Neural progenitor cell (in vitro differentiated cells): ENCODE results near the gene HSD11B1. TPM values are rescaled to one million over a fixed set of nuclear protein-coding genes. Genes with fewer than 3 reads are reported as not detected.

Experiments used
- DNase-seq: peaks from one replicate; pipeline ENCODE4 v3.0.0-alpha.2; 2016; ENCODE audit warnings: low spot score
- H2AFZ ChIP-seq: fragments of 200-600 bp; sonication (generic); replicated peaks from 2 replicates; pipeline ENCODE4 v1.6.1; 2016; ENCODE audit warnings: antibody characterized with exemption
- H3F3A ChIP-seq: fragments of 200-600 bp; sonication (generic); 2 replicates; pipeline ENCODE4 v1.6.1; 2016; ENCODE audit warnings: antibody characterized with exemption, low read depth
- H3K27ac ChIP-seq: fragments of 200-600 bp; sonication (generic); 2 replicates; pipeline ENCODE4 v1.5.1; 2016; ENCODE audit warnings: mild to moderate bottlenecking
- H3K27me3 ChIP-seq: fragments of 200-600 bp; sonication (generic); 2 replicates; pipeline ENCODE4 v1.6.1; 2016; ENCODE audit warnings: mild to moderate bottlenecking, moderate library complexity
- H3K36me3 ChIP-seq: fragments of 200-600 bp; sonication (generic); 2 replicates; pipeline ENCODE4 v1.5.1; 2016
- H3K4me1 ChIP-seq: fragments of 200-600 bp; sonication (generic); 2 replicates; pipeline ENCODE4 v1.6.1; 2016; ENCODE audit warnings: mixed run types
- H3K4me2 ChIP-seq: fragments of 200-600 bp; sonication (generic); 2 replicates; pipeline ENCODE4 v1.6.1; 2016
- H3K4me3 ChIP-seq: fragments of 200-600 bp; sonication (generic); 2 replicates; pipeline ENCODE4 v1.5.1; 2016
- H3K79me2 ChIP-seq: fragments of 200-600 bp; sonication (generic); 2 replicates; pipeline ENCODE4 v1.6.1; 2016; ENCODE audit warnings: low read depth
- H3K9ac ChIP-seq: fragments of 200-600 bp; sonication (generic); 2 replicates; pipeline ENCODE4 v1.6.1; 2016
- H3K9me3 ChIP-seq: fragments of 200-600 bp; sonication (generic); 2 replicates; pipeline ENCODE4 v1.5.1; 2016; ENCODE audit warnings: low read depth
- H4K20me1 ChIP-seq: fragments of 200-600 bp; sonication (generic); 2 replicates; pipeline ENCODE4 v1.6.1; 2016; ENCODE audit warnings: low read depth
- H3K27ac Mint-ChIP-seq: 3 replicates; pipeline ENCODE4 v1.8.0; 2021; ENCODE audit warnings: mixed read lengths
- H3K27me3 Mint-ChIP-seq: 2 replicates; pipeline ENCODE4 v1.8.0; 2022; ENCODE audit warnings: low read depth, mild to moderate bottlenecking, inconsistent platforms, moderate library complexity, mixed read lengths; ENCODE audit not compliant: insufficient read depth
- H3K36me3 Mint-ChIP-seq: 3 replicates; pipeline ENCODE4 v1.8.0; 2021; ENCODE audit warnings: mixed read lengths
- H3K4me1 Mint-ChIP-seq: 3 replicates; pipeline ENCODE4 v1.8.0; 2021; ENCODE audit warnings: mixed read lengths
- H3K4me3 Mint-ChIP-seq: 3 replicates; pipeline ENCODE4 v1.8.0; 2021; ENCODE audit warnings: mild to moderate bottlenecking, moderate library complexity, mixed read lengths
- H3K9me3 Mint-ChIP-seq: 3 replicates; pipeline ENCODE4 v1.8.0; 2020; ENCODE audit warnings: mixed read lengths
- CTCF ChIP-seq: fragments of 200-600 bp; sonication (generic); IDR thresholded peaks from 2 replicates; pipeline ENCODE4 v1.5.1; 2017; ENCODE audit warnings: antibody characterized with exemption, mild to moderate bottlenecking
- EZH2 ChIP-seq: fragments of 200-600 bp; sonication (generic); IDR thresholded peaks from 2 replicates; pipeline ENCODE4 v1.6.1; 2017; ENCODE audit warnings: antibody characterized with exemption, mild to moderate bottlenecking, moderate library complexity
- EZH2phosphoT487 ChIP-seq: fragments of 200-600 bp; sonication (generic); IDR thresholded peaks from 2 replicates; pipeline ENCODE4 v1.6.1; 2017; ENCODE audit warnings: antibody characterized with exemption
- total RNA-seq: library from RNA; depleted of rRNA; stranded (reverse); fragments of >200 nt; gene quantifications from 2 replicates; pipeline ENCODE4 v1.2.3, GENCODE V29; 2015; ENCODE audit warnings: low replicate concordance

The HSD11B1 gene
- total RNA-seq, 1 donor from 2014 or later: not detected

DNA sequence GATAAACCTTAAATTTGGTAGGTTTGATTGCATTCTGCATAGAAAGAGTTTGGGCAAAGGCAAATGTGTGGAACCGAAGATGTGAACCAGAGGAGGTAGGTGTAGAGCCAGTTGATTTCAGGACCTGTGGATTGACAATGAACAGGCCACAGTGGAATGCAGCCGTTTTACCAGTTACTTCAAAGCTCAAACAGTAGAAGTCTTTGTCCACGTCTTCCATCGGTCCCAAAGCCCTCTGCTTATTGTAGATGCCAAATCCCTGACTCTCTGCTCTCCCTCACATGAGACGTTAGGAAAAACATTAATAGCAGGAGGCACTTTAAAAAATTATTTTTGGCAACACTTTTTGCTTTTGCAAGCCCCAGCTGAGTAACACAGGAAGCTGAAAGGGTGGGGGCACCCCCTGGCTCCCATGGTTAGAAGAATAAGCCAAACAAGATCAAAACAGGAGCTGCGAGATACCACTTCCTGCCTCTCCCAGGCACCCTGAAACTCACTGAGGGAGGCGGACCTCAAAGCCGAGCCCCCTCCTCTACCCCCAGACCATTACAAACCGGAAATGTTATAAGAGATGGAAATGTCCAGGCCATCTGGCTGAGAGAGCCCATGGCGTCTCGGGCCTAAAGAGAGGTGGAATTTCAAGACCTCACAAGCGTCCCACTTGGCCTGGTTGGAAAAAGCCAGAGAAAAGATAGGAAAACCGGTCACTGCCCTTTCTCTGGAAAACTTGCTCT, 64.7 kb downstream of the HSD11B1 start:
- H3K27me3 Mint-ChIP-seq: no peaks in the 10 kb centered on the region
- H2AFZ ChIP-seq: no peak overlapping the region

GRCh38 chr1:209769971-209770370, 65.3 kb downstream of the HSD11B1 start:
- no peak for DNase-seq
- no peak overlapping the region for H3K4me2 ChIP-seq
- no peak overlapping the region for H3K4me3 ChIP-seq
- H3K79me2 ChIP-seq: no peaks in the 10 kb centered on the region
- no peak overlapping the region for H2AFZ ChIP-seq
- Mint-ChIP-seq H3K36me3 (no peaks in the 10 kb centered on the region), H3K4me1 (no peaks in the 10 kb centered on the region), H3K27me3 (no peaks in the 10 kb centered on the region), H3K9me3 (no peaks in the 10 kb centered on the region), H3K4me3 (no peak overlapping the region), H3K27ac (no peak overlapping the region)
- H3K9me3 ChIP-seq: no peaks in the 10 kb centered on the region
- H3K36me3 ChIP-seq: no peaks in the 10 kb centered on the region
- H3K27me3 ChIP-seq: peaks cover 4% of the 10 kb centered on the region
- H3K4me1 ChIP-seq: no peaks in the 10 kb centered on the region
- TF ChIP-seq EZH2phosphoT487 (no peak), CTCF (no peak), EZH2 (no peak)
- H4K20me1 ChIP-seq: no peaks in the 10 kb centered on the region
- peaks cover 11% of the 10 kb centered on the region for H3F3A ChIP-seq
- H3K9ac ChIP-seq: no peak overlapping the region
- no peak overlapping the region for H3K27ac ChIP-seq

More for the DNA sequence above, 64.7 kb downstream of the HSD11B1 start:
- DNase-seq: no peak
- no peaks in the 10 kb centered on the region for H3K4me1 Mint-ChIP-seq
- no peaks in the 10 kb centered on the region for H3K79me2 ChIP-seq
- no peak overlapping the region for H3K4me3 Mint-ChIP-seq
- no peak overlapping the region for H3K4me2 ChIP-seq
- no peak overlapping the region for H3K4me3 ChIP-seq
- no peaks in the 10 kb centered on the region for H4K20me1 ChIP-seq
- H3K9ac ChIP-seq: no peak overlapping the region
- no peaks in the 10 kb centered on the region for H3K9me3 Mint-ChIP-seq
- no peaks in the 10 kb centered on the region for H3K27me3 ChIP-seq
- H3F3A ChIP-seq: peaks cover 11% of the 10 kb centered on the region
- H3K27ac ChIP-seq: no peak overlapping the region
- TF ChIP-seq CTCF: no peak
- TF ChIP-seq EZH2: no peak
- TF ChIP-seq EZH2phosphoT487: no peak
- no peaks in the 10 kb centered on the region for H3K9me3 ChIP-seq
- no peaks in the 10 kb centered on the region for H3K36me3 ChIP-seq
- H3K4me1 ChIP-seq: no peaks in the 10 kb centered on the region
- no peaks in the 10 kb centered on the region for H3K36me3 Mint-ChIP-seq
- no peak overlapping the region for H3K27ac Mint-ChIP-seq

DNA sequence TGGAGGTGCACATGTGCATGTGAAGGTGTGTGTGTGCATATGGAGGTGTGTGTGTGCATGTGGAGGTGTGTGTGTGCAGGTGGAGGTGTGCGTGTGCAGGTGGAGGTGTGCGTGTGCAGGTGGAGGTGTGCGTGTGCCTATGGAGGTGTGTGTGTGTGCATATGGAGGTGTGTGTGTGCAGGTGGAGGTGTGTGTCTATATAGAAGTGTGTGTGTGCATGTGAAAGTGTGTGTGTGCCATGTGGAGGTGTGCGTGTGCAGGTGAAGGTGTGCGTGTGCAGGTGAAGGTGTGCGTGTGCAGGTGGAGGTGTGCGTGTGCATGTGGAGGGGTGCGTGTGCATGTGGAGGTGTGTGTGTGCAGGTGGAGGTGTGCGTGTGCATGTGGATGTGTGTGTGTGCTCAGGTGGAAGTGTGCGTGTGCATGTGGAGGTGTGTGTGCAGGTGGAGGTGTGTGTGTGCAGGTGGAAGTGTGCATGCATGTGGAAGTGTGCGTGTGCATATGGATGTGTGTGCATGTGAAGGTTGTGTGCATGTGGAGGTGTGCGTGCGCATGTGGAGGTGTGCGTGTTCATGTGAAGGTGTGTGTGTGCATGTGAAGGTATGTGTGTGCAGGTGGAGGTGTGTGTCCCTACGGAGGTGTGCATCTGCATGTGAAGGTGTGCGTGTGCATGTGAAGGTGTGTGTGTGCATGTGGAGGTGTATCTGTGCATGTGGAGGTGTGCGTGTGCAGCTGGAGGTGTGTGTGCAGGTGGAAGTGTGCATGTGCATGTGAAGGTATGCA, 66.2 kb downstream of the HSD11B1 start:
- Histone ChIP-seq H3K36me3 (no peaks in the 10 kb centered on the region), H4K20me1 (no peaks in the 10 kb centered on the region), H3K79me2 (no peaks in the 10 kb centered on the region), H3K9ac (no peak overlapping the region), H3K4me3 (no peak overlapping the region), H2AFZ (no peak overlapping the region), H3K4me2 (no peak overlapping the region), H3K4me1 (no peaks in the 10 kb centered on the region), H3K27me3 (peaks cover 11% of the 10 kb centered on the region), H3K9me3 (no peaks in the 10 kb centered on the region), H3F3A (peaks cover 11% of the 10 kb centered on the region), H3K27ac (no peak overlapping the region)
- no peak overlapping the region for H3K27ac Mint-ChIP-seq
- H3K4me3 Mint-ChIP-seq: no peak overlapping the region
- no peak for DNase-seq
- TF ChIP-seq CTCF (no peak), EZH2 (no peak), EZH2phosphoT487 (no peak)
- no peaks in the 10 kb centered on the region for H3K9me3 Mint-ChIP-seq
- no peaks in the 10 kb centered on the region for H3K36me3 Mint-ChIP-seq
- no peaks in the 10 kb centered on the region for H3K27me3 Mint-ChIP-seq
- no peaks in the 10 kb centered on the region for H3K4me1 Mint-ChIP-seq
